GM10248 (cell line): ENCODE results near the gene OR2T10.
"Not testable (repeated sequence)": the region's sequence is repeated elsewhere in the genome, so short reads cannot be mapped to it uniquely, and the experiment has no call there.

ENCODE experiments used
- CTCF ChIA-PET: fragments of 300-600 bp; sonication (Branson Sonifier 250); formaldehyde crosslinking; extraction: SDS; loops from one replicate; lab custom pipeline; 2021; ENCODE audit warnings: antibody characterized with exemption; lab: Yijun Ruan, JAX
- POLR2A ChIA-PET: fragments of 350-650 bp; sonication (Branson Sonifier 250); formaldehyde crosslinking; extraction: SDS; loops from one replicate; lab custom pipeline; 2020; ENCODE audit warnings: antibody characterized with exemption; lab: Yijun Ruan, JAX
- DNase-seq: peaks from one replicate; pipeline ENCODE4 v3.0.0; 2012; ENCODE audit errors: extremely low spot score
- TF ChIP-seq, protein P1 (sequence below): IDR thresholded peaks from 2 replicates; pipeline ENCODE4 v1.5.1; 2012; ENCODE audit warnings: mild to moderate bottlenecking, low read depth; ENCODE audit errors: extremely low read depth, missing control alignments, control extremely low read depth

Gene OR2T10

DNA sequence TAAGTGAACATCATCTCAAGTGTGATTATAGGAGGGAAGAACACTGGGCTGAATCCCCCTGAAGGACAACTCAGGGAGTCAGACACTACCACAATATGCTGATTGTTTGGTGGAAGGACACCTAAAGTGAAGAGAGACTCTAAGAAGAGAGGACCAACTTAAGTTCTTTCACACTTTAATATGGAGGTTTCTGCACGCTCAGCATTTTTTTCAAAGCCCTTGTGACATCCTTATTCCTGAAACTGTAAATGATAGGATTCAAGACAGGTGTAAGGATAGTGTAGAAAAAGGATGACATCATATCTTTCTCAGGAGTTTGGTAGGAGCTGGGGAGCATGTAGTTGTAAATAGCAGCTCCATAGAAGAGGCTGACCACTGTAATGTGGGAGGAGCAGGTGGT lies 4.8 kb downstream of the OR2T10 start:
- TF ChIP-seq, protein P1, sequence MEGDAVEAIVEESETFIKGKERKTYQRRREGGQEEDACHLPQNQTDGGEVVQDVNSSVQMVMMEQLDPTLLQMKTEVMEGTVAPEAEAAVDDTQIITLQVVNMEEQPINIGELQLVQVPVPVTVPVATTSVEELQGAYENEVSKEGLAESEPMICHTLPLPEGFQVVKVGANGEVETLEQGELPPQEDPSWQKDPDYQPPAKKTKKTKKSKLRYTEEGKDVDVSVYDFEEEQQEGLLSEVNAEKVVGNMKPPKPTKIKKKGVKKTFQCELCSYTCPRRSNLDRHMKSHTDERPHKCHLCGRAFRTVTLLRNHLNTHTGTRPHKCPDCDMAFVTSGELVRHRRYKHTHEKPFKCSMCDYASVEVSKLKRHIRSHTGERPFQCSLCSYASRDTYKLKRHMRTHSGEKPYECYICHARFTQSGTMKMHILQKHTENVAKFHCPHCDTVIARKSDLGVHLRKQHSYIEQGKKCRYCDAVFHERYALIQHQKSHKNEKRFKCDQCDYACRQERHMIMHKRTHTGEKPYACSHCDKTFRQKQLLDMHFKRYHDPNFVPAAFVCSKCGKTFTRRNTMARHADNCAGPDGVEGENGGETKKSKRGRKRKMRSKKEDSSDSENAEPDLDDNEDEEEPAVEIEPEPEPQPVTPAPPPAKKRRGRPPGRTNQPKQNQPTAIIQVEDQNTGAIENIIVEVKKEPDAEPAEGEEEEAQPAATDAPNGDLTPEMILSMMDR, result no peak
- CTCF ChIA-PET, result no interaction called here
- no peak for DNase-seq
- POLR2A ChIA-PET, result no interaction called here

DNA sequence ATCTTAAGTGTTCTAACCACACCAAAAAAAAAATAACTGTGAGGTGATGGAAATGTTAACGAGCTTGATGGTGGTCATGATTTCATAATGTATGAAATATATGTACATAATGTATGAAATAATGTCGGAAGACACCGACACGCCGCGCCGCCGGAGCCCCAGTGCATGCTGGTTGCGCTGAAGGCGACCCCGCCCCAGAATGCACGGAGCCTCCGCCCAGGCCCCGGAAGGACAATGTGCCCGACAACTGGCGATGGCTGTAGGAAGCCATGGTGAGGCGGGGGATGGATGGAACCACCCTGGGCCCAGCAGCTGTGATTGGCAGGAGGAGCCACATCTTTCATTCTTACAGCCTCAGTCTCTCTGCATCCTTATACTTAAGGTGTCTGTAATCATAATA lies 7.4 kb downstream of the OR2T10 start:
- no peak for DNase-seq
- TF ChIP-seq, protein P1, result no peak
- POLR2A ChIA-PET, result no interaction called here
- CTCF ChIA-PET, result interaction anchor here (1.5 kb wide), 1 partner anchor 14 kb away, joined by 4 read pairs; no protein-coding TSS in a partner anchor

DNA sequence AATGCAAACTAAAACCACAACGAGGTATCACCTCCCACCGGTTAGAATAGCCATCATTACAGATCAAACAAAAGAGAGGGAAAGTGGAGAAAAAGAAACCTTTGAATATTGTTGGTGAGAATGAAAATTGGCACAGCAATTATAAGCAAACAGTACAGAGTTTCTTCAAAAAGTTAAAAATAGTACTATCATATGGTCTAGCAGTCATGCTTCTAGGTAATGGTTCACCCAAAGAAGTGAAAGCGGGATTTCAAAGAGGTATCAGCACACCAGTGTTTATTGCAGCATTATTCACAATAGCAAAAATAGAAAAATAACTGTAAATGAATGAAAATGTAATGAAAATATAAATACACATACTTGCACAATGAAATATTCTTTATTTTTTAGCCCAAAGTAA lies 8.2 kb downstream of the OR2T10 start:
- TF ChIP-seq, protein P1, result no peak
- DNase-seq, result no peak
- ChIA-PET CTCF (interaction anchor here (1.5 kb wide), 1 partner anchor 15 kb away, joined by 4 read pairs; no protein-coding TSS in a partner anchor), POLR2A (no interaction called here)

DNA sequence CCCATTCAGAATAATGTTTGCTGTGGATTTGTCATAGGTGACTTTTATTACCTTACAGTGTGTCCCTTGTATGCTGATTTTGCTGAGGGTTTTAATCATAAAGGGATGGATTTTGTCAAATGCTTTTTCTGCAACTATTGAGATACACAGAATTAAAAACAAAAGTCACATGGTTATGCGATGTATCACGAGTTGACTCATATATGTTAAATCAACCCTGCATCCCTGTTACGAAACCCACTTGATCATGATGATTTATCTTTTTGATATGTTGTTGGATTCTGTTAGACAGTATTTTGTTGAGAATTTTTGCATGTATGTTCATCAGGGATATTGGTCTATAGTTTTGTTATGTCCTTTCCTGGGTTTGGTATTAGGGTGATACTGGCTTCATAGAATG lies 12.2 kb downstream of the OR2T10 start:
- POLR2A ChIA-PET, result no interaction called here
- DNase-seq, result no peak
- TF ChIP-seq, protein P1, result no peak
- CTCF ChIA-PET, result no interaction called here

DNA sequence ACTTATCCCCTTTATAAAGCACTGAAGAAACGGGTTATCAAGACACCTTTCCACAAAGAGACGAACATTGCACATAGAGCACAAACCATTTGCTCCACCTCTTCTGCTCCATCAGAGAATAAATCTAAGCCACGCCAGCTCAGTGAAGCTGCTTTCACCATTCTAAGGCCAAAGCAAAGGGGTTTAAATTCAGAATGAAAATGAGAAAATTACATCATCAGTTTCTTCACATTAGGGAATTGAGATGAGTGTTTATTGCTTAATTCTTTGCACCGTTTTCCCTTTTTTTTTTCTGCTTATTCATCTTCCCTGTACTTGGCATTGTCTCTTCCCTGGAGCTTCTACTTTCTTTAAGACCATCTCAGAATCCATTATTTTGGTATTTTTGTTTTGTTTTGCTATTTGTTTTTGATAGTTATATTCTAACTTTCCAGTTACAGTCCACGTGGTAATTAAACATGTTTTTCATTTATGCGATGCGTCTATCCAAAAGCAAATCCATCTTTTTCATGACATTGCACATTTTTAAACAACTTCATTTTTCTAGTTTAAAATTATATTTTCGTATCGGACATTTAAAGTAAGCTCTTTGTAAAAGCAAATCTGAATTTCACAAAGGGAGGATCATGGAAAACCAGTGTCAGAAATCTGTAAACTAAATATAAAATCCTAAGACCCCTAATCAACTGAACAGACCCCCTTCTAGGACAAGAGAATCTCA lies 21.1 kb downstream of the OR2T10 start:
- ChIA-PET CTCF (no interaction called here), POLR2A (no interaction called here)
- no peak for DNase-seq
- TF ChIP-seq, protein P1, result no peak

DNA sequence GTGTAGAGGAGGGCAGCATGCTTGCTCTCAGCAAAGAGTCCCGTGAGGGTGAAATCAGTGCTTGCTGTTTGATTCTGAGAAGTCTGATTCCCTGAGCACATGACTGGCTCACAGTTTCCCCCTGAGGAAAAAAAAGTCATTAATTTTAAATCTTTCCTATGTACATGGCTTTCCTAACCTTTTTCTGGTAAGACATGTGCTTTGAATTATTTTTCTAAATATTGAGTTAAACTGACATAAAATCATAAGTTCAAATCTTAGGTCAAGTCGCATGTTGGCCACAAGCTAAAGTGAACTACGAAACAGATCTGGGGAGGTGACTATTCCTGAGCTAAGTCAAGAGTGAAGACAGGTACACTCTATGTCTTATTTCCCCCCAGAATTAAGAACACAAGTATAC lies 22.8 kb downstream of the OR2T10 start, which contains the start of gene OR2T34:
OR2T34 (minus strand) TSS at position 101 of the 400 bp plus-strand sequence; CDS start at position 101, 0 bp downstream.
- DNase-seq, CTCF ChIA-PET, POLR2A ChIA-PET: not testable (repeated sequence)

DNA sequence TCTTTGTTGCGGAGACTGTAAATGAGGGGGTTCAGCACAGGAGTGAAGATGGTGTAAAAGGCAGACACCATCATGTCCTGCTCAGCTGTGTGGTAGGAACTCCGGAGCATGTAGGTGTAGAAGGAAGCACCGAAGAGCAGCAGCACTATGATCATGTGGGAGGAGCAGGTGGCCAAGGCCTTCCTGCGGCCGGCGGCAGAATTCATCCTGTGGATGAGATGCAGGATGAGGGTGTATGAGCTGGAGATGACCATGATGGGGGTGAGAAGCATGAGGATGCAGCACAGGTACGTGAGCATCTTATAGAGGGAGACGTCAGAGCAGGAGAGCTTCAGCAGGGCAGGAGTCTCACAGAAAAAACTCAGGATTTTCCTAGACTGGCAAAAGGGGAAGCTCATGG lies 23.6 kb downstream of the OR2T10 start:
- DNase-seq, CTCF ChIA-PET, POLR2A ChIA-PET: not testable (repeated sequence)

DNA sequence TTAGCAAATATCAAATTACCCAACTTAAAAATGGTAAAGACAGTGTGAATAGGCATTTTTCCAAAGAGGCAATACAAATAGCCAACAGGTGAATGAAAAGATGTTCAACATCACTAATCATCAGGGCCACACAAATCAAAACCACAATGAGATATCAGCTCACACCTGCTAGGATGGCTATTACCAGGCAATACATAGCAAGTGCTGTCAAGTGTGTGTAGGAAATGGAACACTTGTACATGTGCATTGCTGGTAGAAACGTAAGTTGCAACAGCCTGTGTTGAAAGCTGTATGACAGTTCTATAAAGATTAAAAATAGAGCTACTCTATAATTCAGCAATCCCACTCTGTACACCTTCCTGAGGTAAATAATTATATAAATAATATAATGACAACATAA lies 25.5 kb downstream of the OR2T10 start:
- CTCF ChIA-PET, POLR2A ChIA-PET, DNase-seq: not testable (repeated sequence)

DNA sequence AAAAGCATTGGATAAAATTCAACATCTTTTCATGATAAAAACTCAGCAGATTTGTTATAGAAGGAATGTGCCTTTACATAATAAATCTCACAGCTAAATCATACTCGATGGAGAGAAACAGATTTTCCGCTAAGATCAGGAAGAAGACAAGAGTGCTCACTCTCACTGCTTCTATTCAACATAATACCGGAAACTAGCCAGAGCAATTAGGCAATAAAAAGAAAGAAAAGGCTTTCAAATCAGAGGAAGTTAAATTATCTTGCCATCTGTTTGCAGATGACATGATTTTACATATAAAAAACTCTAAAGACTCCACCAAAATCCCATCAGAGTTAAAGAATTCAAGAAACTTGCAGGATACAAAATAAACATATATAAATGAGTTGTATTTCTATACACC lies 26.7 kb downstream of the OR2T10 start:
- CTCF ChIA-PET, result not testable (repeated sequence)

DNA sequence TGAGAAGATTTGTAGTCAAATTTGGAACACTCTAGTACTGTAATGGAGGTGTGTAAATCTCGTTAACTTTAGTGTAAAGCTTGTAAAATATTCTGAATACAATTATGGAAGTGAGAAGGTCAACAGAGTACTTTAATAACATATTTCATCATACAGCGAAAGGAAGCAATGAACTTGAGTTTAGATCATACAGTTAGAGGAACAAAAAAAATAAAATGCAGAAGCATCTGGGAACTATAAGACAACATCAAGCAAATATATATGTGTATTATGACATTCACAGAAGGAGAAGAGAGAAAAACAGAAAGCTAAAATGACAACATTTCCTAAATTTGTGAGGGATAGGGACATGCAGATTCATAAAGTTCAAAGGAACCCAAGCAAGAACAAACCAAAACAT lies 28.5 kb downstream of the OR2T10 start:
- POLR2A ChIA-PET, DNase-seq, CTCF ChIA-PET: not testable (repeated sequence)

More for the DNA sequence above, 26.7 kb downstream of the OR2T10 start:
- POLR2A ChIA-PET, DNase-seq: not testable (repeated sequence)

DNA sequence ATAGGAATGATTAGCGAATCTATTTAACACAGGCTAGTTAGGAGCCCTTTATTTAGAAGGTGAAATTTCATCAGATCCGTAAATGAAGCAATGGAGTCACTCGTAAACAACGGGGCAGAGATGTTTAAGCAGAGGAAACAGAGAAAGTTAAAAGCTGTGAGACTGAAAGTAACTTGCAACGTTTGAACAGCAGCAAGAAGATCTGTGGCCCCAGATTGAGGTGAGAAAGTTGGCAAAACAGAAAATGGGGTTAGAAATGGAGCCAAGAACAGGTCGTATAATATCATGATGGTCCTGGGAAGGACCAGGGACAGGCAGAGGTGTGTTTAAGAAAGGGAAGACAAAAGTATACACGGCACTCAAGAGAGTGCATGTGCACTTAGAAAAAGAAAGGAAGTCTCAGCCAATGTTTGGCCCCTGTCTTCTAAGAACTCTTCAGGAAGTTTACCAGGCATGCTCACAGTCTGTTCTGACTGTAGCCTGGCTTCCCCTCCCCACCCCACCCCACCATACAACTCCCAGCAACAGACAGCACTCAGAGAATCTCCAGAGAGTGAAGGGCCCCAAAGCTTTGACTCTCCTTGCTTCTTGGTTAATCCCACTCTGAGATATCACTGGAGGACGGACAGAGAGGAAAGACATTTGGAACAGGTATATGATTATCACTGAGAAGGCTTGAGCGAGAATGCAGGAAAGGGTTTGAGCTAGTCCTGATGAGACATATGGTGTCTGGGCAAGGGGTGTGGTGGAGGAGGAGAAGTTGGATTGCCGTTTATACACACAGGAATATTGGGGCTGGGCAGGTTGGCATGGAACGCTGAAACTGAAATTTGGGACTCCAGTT lies 31.7 kb downstream of the OR2T10 start:
- POLR2A ChIA-PET, CTCF ChIA-PET: not testable (repeated sequence)

More for the DNA sequence above, 31.7 kb downstream of the OR2T10 start:
- DNase-seq, result not testable (repeated sequence)
